Stimulated activated CD8-positive, alpha-beta memory T cell treated with anti-CD3 and anti-CD28 coated beads, Interleukin-4, amount 100 ng/mL, for 1 hour (primary cell): ENCODE data around the gene RIN3.

Experiments
- DNase-seq, 2 donors: peaks; one replicate each; pipeline ENCODE4 v3.0.0-alpha.2; 2020; ENCODE audit warnings: low read depth in 2 of 2, low spot score in 1 of 2

RIN3 gene

GRCh38 chr14:92737206-92737605 lies 223.6 kb downstream of the RIN3 start:
- DNase-seq = no peak

GRCh38 chr14:92737619-92738188 lies 224.1 kb downstream of the RIN3 start:
- no peak for DNase-seq
